ENCODE measurements around the gene KCNH1. TPM values are rescaled to one million over a fixed set of nuclear protein-coding genes. Genes with fewer than 3 reads are reported as not detected.

Gene KCNH1
- total and polyA plus RNA-seq, 2 of the 4 experiments (the other 2 are of a cell fraction): 0.27 to 0.54 TPM

DNA sequence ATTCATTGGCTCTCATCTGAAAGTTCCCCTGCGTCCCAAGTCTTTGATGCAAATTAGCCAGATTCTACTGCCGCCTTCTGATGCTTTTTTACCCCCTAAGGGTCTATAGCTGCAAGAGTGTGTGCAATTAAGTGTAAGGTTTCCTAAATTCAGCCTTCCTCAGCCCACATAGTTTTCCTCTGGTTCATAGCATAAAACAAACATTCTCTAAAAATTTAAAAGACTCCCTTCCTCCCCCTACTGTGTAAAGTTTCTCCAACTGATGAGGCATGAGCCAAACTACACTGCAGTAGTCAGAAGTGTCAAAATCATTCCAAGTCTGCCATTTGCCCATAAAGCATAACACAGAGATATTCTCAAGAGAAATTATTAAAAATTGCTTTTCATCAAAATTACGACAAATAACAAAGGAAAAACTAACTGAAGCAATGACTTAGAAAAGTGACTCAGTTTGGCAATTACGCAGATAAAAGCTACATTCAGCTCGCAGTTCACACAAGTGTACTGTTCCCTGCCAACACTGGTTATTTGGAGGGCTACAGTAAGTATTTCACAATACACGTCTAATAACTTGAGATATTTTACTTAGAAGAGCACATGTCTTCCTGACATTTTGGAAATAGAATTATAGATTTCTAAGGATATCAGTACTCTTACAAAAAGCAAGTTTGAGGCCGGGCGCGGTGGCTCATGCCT, 15.4 kb downstream of the KCNH1 start:
- ChIA-PET CTCF (no interaction called here), POLR2A (ENCODE audit: unreplicated experiment) (interaction anchor here (0.6 kb wide), 1 partner anchor 11 kb away, joined by 3 read pairs; no protein-coding TSS in a partner anchor)
- dilution Hi-C loops (cut with HindIII; ENCODE audit: low sequenced_read_pairs, unreplicated experiment): no loop called here
- ATAC-seq (ENCODE audit: low read depth) (peak; percentile 92), DNase-seq (peak; percentile 39)
- intact Hi-C loops (cut with micrococcal nuclease): loop anchor here (5.0 kb wide), 1 partner anchor 401 kb away; no protein-coding TSS in a partner anchor
- Histone ChIP-seq H2BK120ac (ENCODE audit: low read depth, low read length) (no peak overlapping the region), H3K36me3 (ENCODE audit: control insufficient read depth, insufficient read depth, low read length) (no peaks in the 10 kb centered on the region), H3K4me2 (ENCODE audit: low read depth, low read length) (no peak overlapping the region), H3K79me1 (ENCODE audit: low read depth in 1 of 2, low read length in 2 of 2) (no peaks in the 10 kb centered on the region), H3K56ac (ENCODE audit: extremely low read depth, insufficient read depth, low read length) (no peak overlapping the region), H3K14ac (replicated peaks; ENCODE audit: low read depth, low read length) (no peak overlapping the region), H3K9ac (ENCODE audit: low read depth, low read length) (no peak overlapping the region), H2AFZ (replicated peaks; ENCODE audit: low read length, poor library complexity) (no peak overlapping the region), H2AK9ac (replicated peaks; ENCODE audit: low read depth, low read length, poor library complexity) (no peak overlapping the region), H4K20me1 (ENCODE audit: insufficient read depth, low read length) (no peaks in the 10 kb centered on the region), H2BK5ac (ENCODE audit: low read depth, low read length, poor library complexity, severe bottlenecking) (no peak overlapping the region), H3K9me3 (ENCODE audit: control insufficient read depth, insufficient read depth, low read length) (no peaks in the 10 kb centered on the region), H4K5ac (ENCODE audit: low read depth, low read length) (no peak overlapping the region), H2AK5ac (ENCODE audit: low read depth, low read length) (no peak overlapping the region), H2BK20ac (ENCODE audit: low read depth, low read length) (no peak overlapping the region), H3K4ac (ENCODE audit: low read depth, low read length) (no peak overlapping the region), H3K4me1 (ENCODE audit: control insufficient read depth, insufficient read depth, low read length) (no peaks in the 10 kb centered on the region), H4K91ac (ENCODE audit: insufficient read depth, low read depth, low read length) (no peak overlapping the region), H3K23ac (ENCODE audit: low read depth, low read length) (no peak overlapping the region), H4K8ac (ENCODE audit: low read depth in 2 of 2, low read length in 2 of 2) (no peak overlapping the region), H2BK15ac (ENCODE audit: low read depth, low read length) (no peak overlapping the region), H3K27me3 (ENCODE audit: control insufficient read depth, insufficient read depth, low read length) (no peaks in the 10 kb centered on the region), H3K27ac (ENCODE audit: insufficient read depth, low read length) (no peak overlapping the region), H3K4me3 (ENCODE audit: insufficient read depth, low read depth, low read length) (no peak overlapping the region), H3K9me1 (ENCODE audit: insufficient read depth, low read length) (no peaks in the 10 kb centered on the region), H3K18ac (ENCODE audit: low read depth, low read length) (no peak overlapping the region)
- no TSS peak for BruUV-seq (replicated peaks)
- 0 out of 2 replicates have a peak, but pooled peaks have one; percentile 3 for TF ChIP-seq SMC3 (IDR thresholded peaks at IDR 0.05; ENCODE audit: low read depth, low read length)
- TF ChIP-seq CEBPB (IDR thresholded peaks at IDR 0.05; ENCODE audit: low read depth, low read length): peak; percentile 80
- TF ChIP-seq BHLHE40 (IDR thresholded peaks at IDR 0.05; ENCODE audit: low read depth, low read length): no peak
- TF ChIP-seq MAFK (IDR thresholded peaks at IDR 0.05; ENCODE audit: low read depth, low read length): no peak
- TF ChIP-seq, protein P1, sequence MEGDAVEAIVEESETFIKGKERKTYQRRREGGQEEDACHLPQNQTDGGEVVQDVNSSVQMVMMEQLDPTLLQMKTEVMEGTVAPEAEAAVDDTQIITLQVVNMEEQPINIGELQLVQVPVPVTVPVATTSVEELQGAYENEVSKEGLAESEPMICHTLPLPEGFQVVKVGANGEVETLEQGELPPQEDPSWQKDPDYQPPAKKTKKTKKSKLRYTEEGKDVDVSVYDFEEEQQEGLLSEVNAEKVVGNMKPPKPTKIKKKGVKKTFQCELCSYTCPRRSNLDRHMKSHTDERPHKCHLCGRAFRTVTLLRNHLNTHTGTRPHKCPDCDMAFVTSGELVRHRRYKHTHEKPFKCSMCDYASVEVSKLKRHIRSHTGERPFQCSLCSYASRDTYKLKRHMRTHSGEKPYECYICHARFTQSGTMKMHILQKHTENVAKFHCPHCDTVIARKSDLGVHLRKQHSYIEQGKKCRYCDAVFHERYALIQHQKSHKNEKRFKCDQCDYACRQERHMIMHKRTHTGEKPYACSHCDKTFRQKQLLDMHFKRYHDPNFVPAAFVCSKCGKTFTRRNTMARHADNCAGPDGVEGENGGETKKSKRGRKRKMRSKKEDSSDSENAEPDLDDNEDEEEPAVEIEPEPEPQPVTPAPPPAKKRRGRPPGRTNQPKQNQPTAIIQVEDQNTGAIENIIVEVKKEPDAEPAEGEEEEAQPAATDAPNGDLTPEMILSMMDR (conservative IDR thresholded peaks at IDR 0.05; ENCODE audit: low read depth, low read length): 0 out of 2 replicates have a peak, but pooled peaks have one; percentile 8
- WGBS, 2 experiments (ENCODE audit: extremely low coverage in 2 of 2, insufficient read length in 1 of 2): no CpG with 5 or more reads among the region's 9 CpGs
- in situ Hi-C loops (cut with MboI; ENCODE audit: low sequenced_read_pairs): no loop called here
